Activated CD8-positive, alpha-beta T cell treated with anti-CD3 and anti-CD28 coated beads for 36 hours (primary cell): ENCODE results near the gene KLHL34. TPM values are rescaled to one million over a fixed set of nuclear protein-coding genes. Genes with fewer than 3 reads are reported as not detected.

Experiments
- ATAC-seq: fragments of 200-7000 bp; cut with Tn5 transposase; one replicate; pipeline ENCODE4 v1.10.0; 2021; ENCODE audit warnings: mild to moderate bottlenecking, moderate library complexity
- CTCF ChIA-PET: fragments of 350-600 bp; sonication (Branson Sonifier 250); formaldehyde crosslinking; loops from one replicate; lab custom pipeline; 2021; ENCODE audit warnings: antibody characterized with exemption; lab: Charles Lee
- POLR2A ChIA-PET: fragments of 350-600 bp; sonication (Branson Sonifier 250); formaldehyde crosslinking; loops from one replicate; lab custom pipeline; 2021; ENCODE audit warnings: antibody characterized with exemption; lab: Charles Lee
- DNase-seq: peaks from one replicate; pipeline ENCODE4 v3.0.0-alpha.2; 2020
- H3K27ac Mint-ChIP-seq: one replicate; pipeline ENCODE4 v1.8.0; 2021; ENCODE audit warnings: mild to moderate bottlenecking, mixed read lengths
- H3K27me3 Mint-ChIP-seq: one replicate; pipeline ENCODE4 v1.8.0; 2021; ENCODE audit warnings: mixed read lengths
- H3K36me3 Mint-ChIP-seq: one replicate; pipeline ENCODE4 v1.8.0; 2021; ENCODE audit warnings: low read depth, mixed read lengths
- H3K4me1 Mint-ChIP-seq: one replicate; pipeline ENCODE4 v1.8.0; 2021; ENCODE audit warnings: low read depth, mixed read lengths
- H3K4me3 Mint-ChIP-seq: one replicate; pipeline ENCODE4 v1.8.0; 2021; ENCODE audit warnings: mild to moderate bottlenecking, moderate library complexity, mixed read lengths
- H3K9me3 Mint-ChIP-seq: one replicate; pipeline ENCODE4 v1.8.0; 2021; ENCODE audit warnings: mixed read lengths
- intact Hi-C: fragments of 100-400 bp; cut with micrococcal nuclease; formaldehyde crosslinking; loops from one replicate; pipeline ENCODE4 v1.10.0; 2022
- total RNA-seq, 2 experiments: library from RNA; stranded (reverse); gene quantifications; one replicate each; pipeline ENCODE4 v1.2.3, GENCODE V29; 2021
- TF ChIP-seq, protein P1 (sequence below): fragments of 200-600 bp; IDR thresholded peaks from one replicate; pipeline ENCODE4 v1.8.0; 2022; ENCODE audit warnings: antibody characterized with exemption, mild to moderate bottlenecking

Gene KLHL34
- total RNA-seq, 2 experiments from 2014 or later = 0.47 to 0.77 TPM

DNA sequence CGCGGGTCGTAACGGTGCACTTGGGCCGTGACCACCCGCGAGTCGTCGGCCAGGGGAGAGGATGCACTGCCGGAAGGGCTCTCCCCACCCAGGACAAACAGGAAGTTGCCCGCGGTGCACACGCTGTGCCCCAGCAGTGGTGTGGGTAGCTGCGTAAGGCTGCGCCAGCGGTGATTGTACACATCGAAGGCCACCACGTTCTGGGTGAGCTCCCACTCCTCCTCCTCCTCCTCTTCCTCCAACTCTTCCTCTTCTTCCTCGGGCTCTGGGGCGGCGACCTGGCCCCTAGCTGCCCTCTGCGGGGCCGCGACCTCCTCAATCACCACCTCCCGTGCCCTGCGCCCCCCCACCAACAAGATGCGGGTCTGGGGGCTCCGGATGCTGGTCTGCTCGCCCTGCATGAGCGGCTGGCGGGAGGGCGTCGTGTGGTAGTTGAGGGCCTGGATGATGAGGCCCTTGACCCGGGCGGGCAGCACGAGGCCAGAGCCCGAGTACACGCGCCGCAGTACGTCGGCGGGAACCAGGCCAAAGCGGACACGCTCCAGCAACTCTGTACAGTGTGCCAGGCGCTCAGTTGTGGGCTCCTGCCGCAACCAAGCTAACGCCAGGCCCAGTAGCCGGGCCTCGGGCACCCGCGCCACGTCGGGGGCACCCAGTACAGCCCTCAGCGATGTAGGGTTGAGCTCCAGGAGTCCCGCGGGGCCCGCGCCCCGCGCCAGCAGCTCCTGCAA lies 1.4 kb downstream of the KLHL34 start:
- ATAC-seq (no peak), DNase-seq (no peak)
- H3K4me1 Mint-ChIP-seq = peaks cover 2% of the 10 kb centered on the region
- CTCF ChIA-PET = no interaction called here
- peaks cover 3% of the 10 kb centered on the region for H3K27me3 Mint-ChIP-seq
- intact Hi-C loops = no loop called here
- POLR2A ChIA-PET = no interaction called here
- no peaks in the 10 kb centered on the region for H3K9me3 Mint-ChIP-seq
- no peak overlapping the region for H3K4me3 Mint-ChIP-seq
- TF ChIP-seq, protein P1, sequence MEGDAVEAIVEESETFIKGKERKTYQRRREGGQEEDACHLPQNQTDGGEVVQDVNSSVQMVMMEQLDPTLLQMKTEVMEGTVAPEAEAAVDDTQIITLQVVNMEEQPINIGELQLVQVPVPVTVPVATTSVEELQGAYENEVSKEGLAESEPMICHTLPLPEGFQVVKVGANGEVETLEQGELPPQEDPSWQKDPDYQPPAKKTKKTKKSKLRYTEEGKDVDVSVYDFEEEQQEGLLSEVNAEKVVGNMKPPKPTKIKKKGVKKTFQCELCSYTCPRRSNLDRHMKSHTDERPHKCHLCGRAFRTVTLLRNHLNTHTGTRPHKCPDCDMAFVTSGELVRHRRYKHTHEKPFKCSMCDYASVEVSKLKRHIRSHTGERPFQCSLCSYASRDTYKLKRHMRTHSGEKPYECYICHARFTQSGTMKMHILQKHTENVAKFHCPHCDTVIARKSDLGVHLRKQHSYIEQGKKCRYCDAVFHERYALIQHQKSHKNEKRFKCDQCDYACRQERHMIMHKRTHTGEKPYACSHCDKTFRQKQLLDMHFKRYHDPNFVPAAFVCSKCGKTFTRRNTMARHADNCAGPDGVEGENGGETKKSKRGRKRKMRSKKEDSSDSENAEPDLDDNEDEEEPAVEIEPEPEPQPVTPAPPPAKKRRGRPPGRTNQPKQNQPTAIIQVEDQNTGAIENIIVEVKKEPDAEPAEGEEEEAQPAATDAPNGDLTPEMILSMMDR = no peak
- peaks cover 3% of the 10 kb centered on the region for H3K36me3 Mint-ChIP-seq
- H3K27ac Mint-ChIP-seq = no peak overlapping the region

DNA sequence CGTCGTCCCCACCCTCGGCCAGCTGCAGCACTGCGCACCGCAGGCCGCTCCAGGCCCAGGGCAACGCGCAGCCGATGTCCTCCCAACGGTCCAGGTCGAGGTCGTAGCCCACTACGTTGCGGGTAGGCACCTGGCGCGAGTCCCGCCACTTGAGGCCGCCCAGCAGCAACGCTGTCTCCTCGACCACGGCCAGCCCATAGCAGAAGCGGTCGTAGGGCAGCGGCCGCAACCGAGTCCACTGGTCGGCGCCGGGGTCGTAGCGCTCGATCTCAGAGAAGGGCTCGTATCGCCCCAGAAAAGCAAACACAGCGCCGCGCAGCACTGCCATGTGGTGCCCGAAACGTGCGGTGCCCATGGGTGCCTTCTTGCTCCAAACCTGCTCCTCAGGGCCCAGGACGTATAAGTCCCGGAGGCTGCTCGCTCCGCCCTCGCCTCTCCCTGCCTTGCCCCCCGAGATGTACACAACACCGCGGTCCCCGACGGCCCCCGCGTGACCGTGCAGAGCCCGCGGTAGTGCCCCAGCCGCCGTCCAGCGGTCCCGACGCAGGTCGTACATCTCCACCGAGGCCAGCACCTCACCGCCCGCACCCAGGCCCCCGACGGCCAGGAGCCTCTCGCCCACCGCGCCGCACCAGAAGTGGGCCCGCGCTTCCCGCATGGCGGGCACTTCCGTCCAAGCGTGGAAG lies 2.1 kb downstream of the KLHL34 start:
- Mint-ChIP-seq H3K27ac (no peak overlapping the region), H3K27me3 (peaks cover 3% of the 10 kb centered on the region), H3K36me3 (peaks cover 3% of the 10 kb centered on the region), H3K4me3 (no peak overlapping the region), H3K9me3 (no peaks in the 10 kb centered on the region), H3K4me1 (peaks cover 2% of the 10 kb centered on the region)
- POLR2A ChIA-PET = no interaction called here
- ATAC-seq (no peak), DNase-seq (no peak)
- intact Hi-C loops = no loop called here
- TF ChIP-seq, protein P1 = no peak
- CTCF ChIA-PET = no interaction called here

DNA sequence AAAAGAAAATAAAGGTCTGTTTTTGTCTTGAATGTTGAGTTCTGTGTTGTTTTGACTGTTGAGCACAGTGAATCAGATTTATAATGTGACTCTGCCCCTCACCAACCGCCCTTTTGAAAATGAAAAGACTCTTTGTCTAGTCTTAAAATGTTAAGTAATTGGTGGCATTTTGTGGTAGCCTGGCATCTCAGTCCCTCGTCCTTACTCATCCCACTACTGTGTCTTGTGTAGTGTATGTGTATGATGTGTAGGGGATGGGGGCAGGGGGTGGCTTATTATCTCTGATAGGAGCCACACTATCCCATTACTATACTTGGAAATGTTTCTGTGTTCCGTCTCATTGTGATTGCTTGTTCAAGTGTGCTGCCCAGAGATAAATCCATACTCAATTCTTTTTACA lies 12.2 kb downstream of the KLHL34 start:
- intact Hi-C loops = no loop called here
- no peak overlapping the region for H3K27ac Mint-ChIP-seq

DNA sequence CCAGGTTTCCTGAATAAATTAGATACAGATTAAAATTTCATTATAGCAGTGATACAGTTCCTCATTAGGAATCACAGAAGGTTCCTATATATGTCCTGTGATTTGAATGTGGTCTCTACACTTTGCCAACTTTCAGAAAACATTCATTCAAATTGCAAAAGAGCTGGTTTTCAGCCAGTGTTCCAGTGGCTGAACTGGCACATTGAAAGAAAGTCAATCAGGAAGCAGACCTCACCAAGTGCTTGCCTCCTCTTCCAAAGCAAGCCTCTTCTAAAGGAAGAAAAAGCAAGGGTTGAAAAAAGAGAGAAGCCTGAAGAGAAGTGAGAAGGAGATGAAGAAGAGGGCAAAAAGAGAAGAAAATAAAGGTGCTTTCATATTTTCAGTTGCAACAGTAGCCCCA lies 12.7 kb downstream of the KLHL34 start:
- intact Hi-C loops = no loop called here
- POLR2A ChIA-PET = no interaction called here
- Mint-ChIP-seq H3K27ac (no peak overlapping the region), H3K4me1 (no peaks in the 10 kb centered on the region), H3K9me3 (no peaks in the 10 kb centered on the region), H3K36me3 (peaks cover 7% of the 10 kb centered on the region), H3K27me3 (no peaks in the 10 kb centered on the region), H3K4me3 (no peak overlapping the region)
- TF ChIP-seq, protein P1 = no peak
- ATAC-seq (no peak), DNase-seq (no peak)
- CTCF ChIA-PET = no interaction called here

More for the DNA sequence above, 12.2 kb downstream of the KLHL34 start:
- ChIA-PET CTCF (no interaction called here), POLR2A (no interaction called here)
- Mint-ChIP-seq H3K9me3 (no peaks in the 10 kb centered on the region), H3K4me1 (no peaks in the 10 kb centered on the region), H3K36me3 (peaks cover 7% of the 10 kb centered on the region), H3K27me3 (no peaks in the 10 kb centered on the region), H3K4me3 (no peak overlapping the region)
- TF ChIP-seq, protein P1 = no peak
- ATAC-seq = no peak
- DNase-seq = no peak

DNA sequence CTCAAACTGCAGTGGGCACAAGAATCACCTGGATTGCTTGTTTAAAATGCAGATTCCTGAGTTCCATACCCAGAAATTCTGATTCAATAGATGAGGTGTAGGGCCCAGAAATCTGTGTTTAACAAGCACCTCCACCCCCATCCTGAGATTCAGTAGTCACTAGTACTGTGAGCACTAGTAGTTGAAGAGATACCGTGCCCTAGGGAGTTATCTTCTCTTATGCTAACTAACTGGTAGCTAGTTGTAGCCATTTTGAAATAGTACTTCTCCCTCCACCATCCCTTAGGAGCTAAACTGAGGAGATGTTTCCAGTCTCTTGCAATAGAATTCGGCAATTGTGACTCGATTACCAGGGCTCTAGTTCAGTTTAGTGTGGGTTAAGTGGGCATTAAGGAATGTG lies 18.4 kb downstream of the KLHL34 start:
- POLR2A ChIA-PET = no interaction called here
- CTCF ChIA-PET = no interaction called here
- no peak overlapping the region for H3K27ac Mint-ChIP-seq
- ATAC-seq (no peak), DNase-seq (no peak)
- H3K9me3 Mint-ChIP-seq = no peaks in the 10 kb centered on the region
- intact Hi-C loops = no loop called here
- TF ChIP-seq, protein P1 = no peak
- no peaks in the 10 kb centered on the region for H3K27me3 Mint-ChIP-seq
- H3K4me3 Mint-ChIP-seq = no peak overlapping the region
- H3K36me3 Mint-ChIP-seq = no peaks in the 10 kb centered on the region
- no peaks in the 10 kb centered on the region for H3K4me1 Mint-ChIP-seq
